Parathyroid adenoma (tissue), 2 donors: ENCODE data around the gene KRTAP10-1.

Experiments used
- H2AFZ ChIP-seq: fragments of 300-600 bp; sonication (generic); one replicate; pipeline ENCODE4 v1.7.0; 2017; ENCODE audit warnings: antibody characterized with exemption, mild to moderate bottlenecking
- H3K27ac ChIP-seq: fragments of 300-600 bp; sonication (generic); one replicate; pipeline ENCODE4 v1.7.0; 2017
- H3K27me3 ChIP-seq: fragments of 300-600 bp; sonication (generic); one replicate; pipeline ENCODE4 v1.7.0; 2017; ENCODE audit warnings: low read length; ENCODE audit not compliant: control insufficient read depth, insufficient read depth
- H3K36me3 ChIP-seq: fragments of 300-600 bp; sonication (generic); one replicate; pipeline ENCODE4 v1.7.0; 2017; ENCODE audit warnings: low read length; ENCODE audit not compliant: control insufficient read depth, insufficient read depth
- H3K4me1 ChIP-seq: fragments of 300-600 bp; sonication (generic); one replicate; pipeline ENCODE4 v1.7.0; 2017; ENCODE audit warnings: control low read depth
- H3K4me2 ChIP-seq: fragments of 300-600 bp; sonication (generic); one replicate; pipeline ENCODE4 v1.7.0; 2017; ENCODE audit warnings: low read length
- H3K4me3 ChIP-seq: fragments of 300-600 bp; sonication (generic); one replicate; pipeline ENCODE4 v1.7.0; 2017; ENCODE audit warnings: low read depth, low read length
- H3K79me2 ChIP-seq: fragments of 300-600 bp; sonication (generic); one replicate; pipeline ENCODE4 v1.7.0; 2017; ENCODE audit warnings: control low read depth
- H3K9ac ChIP-seq: fragments of 300-600 bp; sonication (generic); one replicate; pipeline ENCODE4 v1.7.0; 2017; ENCODE audit warnings: mild to moderate bottlenecking
- H3K9me3 ChIP-seq: fragments of 300-600 bp; sonication (generic); one replicate; pipeline ENCODE4 v1.7.0; 2017; ENCODE audit warnings: low read length; ENCODE audit not compliant: control insufficient read depth
- CTCF ChIP-seq: fragments of 300-600 bp; sonication (generic); IDR thresholded peaks from one replicate; pipeline ENCODE4 v1.7.0; 2017; ENCODE audit warnings: antibody characterized with exemption, mild to moderate bottlenecking
- donor health status: primary hyperparathyroidism.

Gene KRTAP10-1, protein sequence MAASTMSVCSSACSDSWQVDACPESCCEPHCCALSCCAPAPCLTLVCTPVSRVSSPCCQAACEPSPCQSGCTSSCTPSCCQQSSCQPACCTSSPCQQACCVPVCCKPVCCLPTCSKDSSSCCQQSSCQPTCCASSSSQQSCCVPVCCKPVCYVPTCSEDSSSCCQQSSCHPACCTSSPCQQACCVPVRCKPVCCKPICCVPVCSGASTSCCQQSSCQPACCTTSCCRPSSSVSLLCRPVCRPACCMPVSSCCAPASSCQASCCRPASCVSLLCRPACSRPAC

GRCh38 chr21:44539991-44540666, at the start of gene KRTAP10-1:
KRTAP10-1 (minus strand) TSS chr21:44540195; CDS start chr21:44540150, 45 bp downstream.
- H3K9ac ChIP-seq = no peak within 1 kb of the TSS
- no peak within 1 kb of the TSS for H3K27ac ChIP-seq
- H3K36me3 ChIP-seq = no peaks in the 10 kb centered on the region
- H3K4me3 ChIP-seq = no peak within 1 kb of the TSS
- TF ChIP-seq CTCF = no peak
- H2AFZ ChIP-seq = no peak within 1 kb of the TSS
- no peaks in the 10 kb centered on the region for H3K9me3 ChIP-seq
- no peaks in the 10 kb centered on the region for H3K4me1 ChIP-seq
- H3K79me2 ChIP-seq = no peaks in the 10 kb centered on the region
- H3K4me2 ChIP-seq = no peak within 1 kb of the TSS
- H3K27me3 ChIP-seq = no peaks in the 10 kb centered on the region

- no peaks in the 10 kb centered on the region for H3K27me3 ChIP-seq
- no peak overlapping the region for H3K4me3 ChIP-seq
- H3K27ac ChIP-seq = no peak overlapping the region
- no peak for TF ChIP-seq CTCF
- H3K4me2 ChIP-seq = no peak overlapping the region
- H3K36me3 ChIP-seq = no peaks in the 10 kb centered on the region
- H3K4me1 ChIP-seq = no peaks in the 10 kb centered on the region
- H2AFZ ChIP-seq = no peak overlapping the region
- H3K9me3 ChIP-seq = no peaks in the 10 kb centered on the region
- H3K79me2 ChIP-seq = no peaks in the 10 kb centered on the region
- no peak overlapping the region for H3K9ac ChIP-seq
Measured at GRCh38 chr21:44589094-44589493, 49.1 kb upstream of the KRTAP10-1 start.

DNA sequence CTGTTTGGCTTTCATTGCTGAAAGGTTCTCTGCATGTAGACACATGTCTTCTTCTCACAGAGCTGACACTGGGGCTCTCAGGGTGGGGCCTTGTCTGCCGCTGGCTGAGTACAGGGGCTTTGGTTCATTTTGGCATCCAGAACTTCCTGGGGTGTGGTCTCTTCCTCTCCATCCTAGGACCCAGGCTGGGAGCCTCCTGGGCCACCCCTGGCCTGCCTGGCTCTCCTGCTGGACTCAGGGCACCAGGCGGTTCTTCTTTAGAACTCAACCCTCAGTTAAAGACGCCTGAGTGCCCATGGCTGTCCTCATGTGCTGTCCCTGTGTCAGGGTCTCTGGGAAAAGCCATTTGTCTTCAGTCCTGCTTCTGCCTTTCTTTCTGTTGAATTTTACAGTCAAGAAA, 45.9 kb upstream of the KRTAP10-1 start:
- no peak overlapping the region for H3K4me3 ChIP-seq
- no peak overlapping the region for H2AFZ ChIP-seq
- H3K79me2 ChIP-seq = no peaks in the 10 kb centered on the region
- no peak overlapping the region for H3K9ac ChIP-seq
- no peak overlapping the region for H3K4me2 ChIP-seq
- H3K4me1 ChIP-seq = no peaks in the 10 kb centered on the region
- H3K27ac ChIP-seq = no peak overlapping the region
- H3K9me3 ChIP-seq = no peaks in the 10 kb centered on the region
- no peak for TF ChIP-seq CTCF
- H3K27me3 ChIP-seq = no peaks in the 10 kb centered on the region
- no peaks in the 10 kb centered on the region for H3K36me3 ChIP-seq

GRCh38 chr21:44583800-44584147, 43.8 kb upstream of the KRTAP10-1 start:
- H3K9ac ChIP-seq = no peak overlapping the region
- no peak overlapping the region for H2AFZ ChIP-seq
- H3K4me3 ChIP-seq = no peak overlapping the region
- H3K27ac ChIP-seq = no peak overlapping the region
- H3K9me3 ChIP-seq = no peaks in the 10 kb centered on the region
- H3K79me2 ChIP-seq = no peaks in the 10 kb centered on the region
- no peaks in the 10 kb centered on the region for H3K4me1 ChIP-seq
- no peak for TF ChIP-seq CTCF
- H3K36me3 ChIP-seq = no peaks in the 10 kb centered on the region
- H3K27me3 ChIP-seq = no peaks in the 10 kb centered on the region
- no peak overlapping the region for H3K4me2 ChIP-seq
